ENCODE data around the gene SCYL3. TPM values are rescaled to one million over a fixed set of nuclear protein-coding genes. Genes with fewer than 3 reads are reported as not detected.

Gene SCYL3
- total RNA-seq, 6 experiments from 2014 or later = 6.2 to 9.3 (median 8.3) TPM

GRCh38 chr1:169891539-169891885, 2.2 kb downstream of the SCYL3 start:
- no peak for TF ChIP-seq POLR2A (IDR thresholded peaks at IDR 0.05)
- no peak for TF ChIP-seq CTCF (IDR thresholded peaks at IDR 0.05)
- WGBS (ENCODE audit: insufficient coverage, low coverage, low lambda C conversion rate, missing lambda C conversion rate) = 4% methylated on average over 2 of the region's 2 CpGs
- H3K9me3 ChIP-seq = no peaks in the 10 kb centered on the region
- peaks cover 0 to 34% (median 6%) of the 10 kb centered on the region in 4 donors for H3K4me1 ChIP-seq
- H3K4me3 ChIP-seq = peak overlapping the region in 1 of 3 donors; percentile 87
- H3K27me3 ChIP-seq = no peaks in the 10 kb centered on the region
- DNase-seq (no peak), ATAC-seq (peak in 3 of 4 donors; percentile 6 to 33 (median 20))
- peaks cover 0 to 19% (median 0%) of the 10 kb centered on the region in 4 donors for H3K36me3 ChIP-seq
- intact Hi-C loops (cut with DNase I) = no loop called here
- peak overlapping the region in 2 of 3 donors; percentile 99 to 100 for H3K27ac ChIP-seq

DNA sequence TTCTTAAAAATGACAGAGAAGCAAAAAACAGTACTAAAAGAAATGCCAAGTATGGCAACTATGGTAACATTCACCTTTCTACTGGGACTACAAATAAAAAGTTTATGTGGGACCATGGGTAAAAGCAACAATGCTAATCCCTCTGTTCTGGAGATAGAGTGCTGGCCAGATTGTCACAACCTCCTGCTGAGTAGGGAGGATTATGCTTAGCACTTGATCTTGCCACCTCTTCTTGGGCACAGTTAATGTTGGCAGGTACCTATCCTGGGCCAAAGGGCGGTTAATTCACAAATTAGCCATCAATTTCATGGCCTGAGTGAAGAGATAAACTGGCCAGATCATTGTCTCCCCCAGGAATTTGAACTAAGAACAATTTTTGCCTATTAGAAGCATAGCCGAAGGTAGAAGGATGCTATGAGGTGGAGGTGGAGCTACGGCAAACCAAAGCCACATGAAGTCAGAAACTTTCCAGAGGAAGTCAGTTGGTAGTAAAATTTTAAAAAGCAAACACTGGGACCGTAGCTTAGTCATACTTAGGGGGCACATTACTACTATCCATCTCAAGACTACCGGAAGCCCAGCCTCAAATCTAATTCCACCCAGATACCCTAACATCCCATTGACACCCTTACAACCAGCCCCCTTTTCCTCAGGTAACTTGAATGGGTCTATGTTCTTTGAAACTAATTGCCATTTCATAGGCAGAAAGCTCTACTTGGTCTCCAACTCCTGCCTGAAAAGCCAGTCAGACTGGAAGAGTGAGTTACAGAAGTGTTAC, 2.7 kb downstream of the SCYL3 start:
- H3K27ac ChIP-seq = peak overlapping the region in 2 of 3 donors; percentile 17 to 99
- 53% methylated on average over 5 of the region's 5 CpGs for WGBS (ENCODE audit: insufficient coverage, low coverage, low lambda C conversion rate, missing lambda C conversion rate)
- no peak for TF ChIP-seq CTCF (IDR thresholded peaks at IDR 0.05)
- TF ChIP-seq POLR2A (IDR thresholded peaks at IDR 0.05) = no peak
- intact Hi-C loops (cut with DNase I) = no loop called here
- ATAC-seq = no peak
- H3K9me3 ChIP-seq = no peaks in the 10 kb centered on the region
- peaks cover 0 to 34% (median 6%) of the 10 kb centered on the region in 4 donors for H3K4me1 ChIP-seq
- no peak for DNase-seq
- H3K4me3 ChIP-seq = no peak overlapping the region
- H3K36me3 ChIP-seq = peaks cover 0 to 24% (median 0%) of the 10 kb centered on the region in 4 donors
- no peaks in the 10 kb centered on the region for H3K27me3 ChIP-seq

GRCh38 chr1:169889871-169890270, 3.8 kb downstream of the SCYL3 start:
- Histone ChIP-seq H3K27me3 (no peaks in the 10 kb centered on the region), H3K9me3 (no peaks in the 10 kb centered on the region), H3K4me1 (peaks cover 0 to 34% (median 6%) of the 10 kb centered on the region in 4 donors), H3K27ac (no peak overlapping the region), H3K4me3 (no peak overlapping the region), H3K36me3 (peaks cover 0 to 33% (median 4%) of the 10 kb centered on the region in 4 donors)
- 71% methylated on average over 1 of the region's 2 CpGs for WGBS (ENCODE audit: insufficient coverage, low coverage, low lambda C conversion rate, missing lambda C conversion rate)
- DNase-seq (no peak), ATAC-seq (no peak)
- TF ChIP-seq CTCF (IDR thresholded peaks at IDR 0.05) (no peak), POLR2A (IDR thresholded peaks at IDR 0.05) (no peak)
- intact Hi-C loops (cut with DNase I) = no loop called here

GRCh38 chr1:169886931-169887330, 6.8 kb downstream of the SCYL3 start:
- 84% methylated on average over 2 of the region's 2 CpGs for WGBS (ENCODE audit: insufficient coverage, low coverage, low lambda C conversion rate, missing lambda C conversion rate)
- Histone ChIP-seq H3K9me3 (no peaks in the 10 kb centered on the region), H3K27me3 (no peaks in the 10 kb centered on the region), H3K27ac (no peak overlapping the region), H3K36me3 (peaks cover 0 to 33% (median 5%) of the 10 kb centered on the region in 4 donors), H3K4me3 (no peak overlapping the region), H3K4me1 (peaks cover 0 to 26% (median 6%) of the 10 kb centered on the region in 4 donors)
- TF ChIP-seq POLR2A (IDR thresholded peaks at IDR 0.05) (no peak), CTCF (IDR thresholded peaks at IDR 0.05) (no peak)
- intact Hi-C loops (cut with DNase I) = no loop called here
- no peak for DNase-seq
- ATAC-seq = no peak

All from right lobe of liver (tissue), 6 donors.